NB4 (cell line): Measurements from ENCODE around the gene STPG4.

Source experiments
- CTCF ChIP-seq: IDR thresholded peaks from one replicate; pipeline ENCODE4 v1.5.1; 2012; ENCODE audit warnings: low read depth, low read length
- MAX ChIP-seq: IDR thresholded peaks from 2 replicates; pipeline ENCODE4 v1.6.1; 2011; ENCODE audit warnings: low read depth, low read length
- MYC ChIP-seq: IDR thresholded peaks from 2 replicates; pipeline ENCODE4 v1.6.1; 2011; ENCODE audit warnings: low read depth, low read length
- POLR2A ChIP-seq: IDR thresholded peaks from 2 replicates; pipeline ENCODE4 v1.6.1; 2011; ENCODE audit warnings: mild to moderate bottlenecking; ENCODE audit not compliant: insufficient read length; ENCODE audit errors: extremely low read depth

GRCh38 chr2:47072728-47073191 lies 82.3 kb downstream of the STPG4 start:
- no peak for TF ChIP-seq CTCF
- no peak for TF ChIP-seq POLR2A
- TF ChIP-seq MAX: no peak
- no peak for TF ChIP-seq MYC
